Mucosa of descending colon (tissue), 3 donors: ENCODE data around the gene PGS1. TPM values are rescaled to one million over a fixed set of nuclear protein-coding genes. Genes with fewer than 3 reads are reported as not detected.
A peak's percentile ranks its signal among the peaks of the same experiment; 100 is the strongest.

Source experiments
- ATAC-seq: fragments of 200-7000 bp; cut with Tn5 transposase; one replicate; pipeline ENCODE4 v1.9.1; 2020; ENCODE audit warnings: mild to moderate bottlenecking, moderate library complexity
- DNase-seq, 3 donors: peaks; one replicate each; pipeline ENCODE4 v3.0.0-alpha.2; 2020
- H3K36me3 ChIP-seq: fragments of 200-600 bp; one replicate; pipeline ENCODE4 v1.8.0; 2021; ENCODE audit warnings: low read depth, mild to moderate bottlenecking
- H3K4me1 ChIP-seq: fragments of 200-600 bp; one replicate; pipeline ENCODE4 v1.8.0; 2021; ENCODE audit warnings: low read depth, mild to moderate bottlenecking
- H3K4me3 ChIP-seq: fragments of 200-600 bp; one replicate; pipeline ENCODE4 v1.8.0; 2021; ENCODE audit warnings: mild to moderate bottlenecking
- H3K9me3 ChIP-seq: fragments of 200-600 bp; one replicate; pipeline ENCODE4 v1.8.0; 2021; ENCODE audit warnings: mild to moderate bottlenecking
- intact Hi-C, 2 donors: fragments of 100-400 bp; cut with DNase I in 1 of 2; cut with micrococcal nuclease in 1 of 2; formaldehyde crosslinking; loops; one replicate each; pipeline versions ENCODE4 v1.11.0 to v1.11.1; 2022; cut with DNase I, micrococcal nuclease
- total RNA-seq, 3 donors: library from RNA; stranded (reverse); fragmentation: NEBNext Ultra II Directional in 2 of 3; extraction: Animal tissue kit (Norgen Biotek cat#: 25700) in 2 of 3; gene quantifications; one replicate each; pipeline versions ENCODE4 v1.2.1 to v1.2.4, GENCODE V29; 2021 to 2023
- TF ChIP-seq, protein P1 (sequence below): fragments of 200-600 bp; IDR thresholded peaks from one replicate; pipeline ENCODE4 v1.8.0; 2022; ENCODE audit warnings: antibody characterized with exemption, mild to moderate bottlenecking
- donor health status: DM: no; HTN: no; CAD: no; lungs with moderate emphysema.
- donor health status: DM: no; HTN: no; CAD: no.
- donor health status: DM: no; HTN: yes; CAD: no.

Gene PGS1
- total RNA-seq, 3 donors from 2014 or later: 36.2 to 54.3 (median 48.8) TPM

DNA sequence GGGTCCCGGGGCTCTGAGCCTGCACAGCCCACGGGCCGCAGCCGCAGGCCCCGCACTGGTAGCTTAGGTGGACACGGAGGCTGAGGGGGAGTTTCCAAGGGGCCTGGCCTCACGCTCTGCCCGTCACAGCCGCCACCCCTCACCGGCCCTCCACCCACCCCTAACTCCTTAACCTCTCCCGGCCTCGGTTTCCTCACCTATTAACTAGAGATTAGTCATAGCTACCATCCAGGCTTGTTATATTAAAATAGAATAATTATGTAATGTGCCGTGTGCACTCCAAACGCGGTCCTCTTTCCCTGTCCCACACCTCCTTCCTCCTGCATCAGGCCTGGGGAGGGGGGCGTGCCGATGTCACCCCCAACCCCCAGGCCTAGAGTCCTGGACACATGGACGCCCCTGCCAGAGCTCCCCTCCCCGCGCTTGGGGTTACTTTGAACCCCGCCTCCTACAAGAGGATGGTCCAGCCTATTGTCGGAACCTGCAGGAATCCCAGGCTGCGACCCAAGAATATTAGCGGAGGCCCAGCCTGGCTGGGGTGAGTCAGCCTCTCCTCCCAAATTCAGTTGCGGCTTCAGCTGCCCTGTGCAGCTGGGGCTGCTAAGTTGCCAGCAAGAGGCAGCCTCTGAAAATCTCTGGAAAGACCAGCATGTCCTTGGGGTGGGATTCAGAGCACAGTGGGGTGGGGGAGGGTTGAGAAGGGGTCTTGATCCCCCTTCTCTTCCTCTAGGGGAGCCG is 35.8 kb upstream of the PGS1 start:
- no peaks in the 10 kb centered on the region for H3K36me3 ChIP-seq
- peaks cover 23% of the 10 kb centered on the region for H3K4me1 ChIP-seq
- H3K4me3 ChIP-seq: no peak overlapping the region
- H3K9me3 ChIP-seq: no peaks in the 10 kb centered on the region
- ATAC-seq (peak; percentile 6), DNase-seq (peak in 2 of 3 donors; percentile 59 to 78)
- intact Hi-C loops: no loop called here
- TF ChIP-seq, protein P1, sequence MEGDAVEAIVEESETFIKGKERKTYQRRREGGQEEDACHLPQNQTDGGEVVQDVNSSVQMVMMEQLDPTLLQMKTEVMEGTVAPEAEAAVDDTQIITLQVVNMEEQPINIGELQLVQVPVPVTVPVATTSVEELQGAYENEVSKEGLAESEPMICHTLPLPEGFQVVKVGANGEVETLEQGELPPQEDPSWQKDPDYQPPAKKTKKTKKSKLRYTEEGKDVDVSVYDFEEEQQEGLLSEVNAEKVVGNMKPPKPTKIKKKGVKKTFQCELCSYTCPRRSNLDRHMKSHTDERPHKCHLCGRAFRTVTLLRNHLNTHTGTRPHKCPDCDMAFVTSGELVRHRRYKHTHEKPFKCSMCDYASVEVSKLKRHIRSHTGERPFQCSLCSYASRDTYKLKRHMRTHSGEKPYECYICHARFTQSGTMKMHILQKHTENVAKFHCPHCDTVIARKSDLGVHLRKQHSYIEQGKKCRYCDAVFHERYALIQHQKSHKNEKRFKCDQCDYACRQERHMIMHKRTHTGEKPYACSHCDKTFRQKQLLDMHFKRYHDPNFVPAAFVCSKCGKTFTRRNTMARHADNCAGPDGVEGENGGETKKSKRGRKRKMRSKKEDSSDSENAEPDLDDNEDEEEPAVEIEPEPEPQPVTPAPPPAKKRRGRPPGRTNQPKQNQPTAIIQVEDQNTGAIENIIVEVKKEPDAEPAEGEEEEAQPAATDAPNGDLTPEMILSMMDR: no peak

DNA sequence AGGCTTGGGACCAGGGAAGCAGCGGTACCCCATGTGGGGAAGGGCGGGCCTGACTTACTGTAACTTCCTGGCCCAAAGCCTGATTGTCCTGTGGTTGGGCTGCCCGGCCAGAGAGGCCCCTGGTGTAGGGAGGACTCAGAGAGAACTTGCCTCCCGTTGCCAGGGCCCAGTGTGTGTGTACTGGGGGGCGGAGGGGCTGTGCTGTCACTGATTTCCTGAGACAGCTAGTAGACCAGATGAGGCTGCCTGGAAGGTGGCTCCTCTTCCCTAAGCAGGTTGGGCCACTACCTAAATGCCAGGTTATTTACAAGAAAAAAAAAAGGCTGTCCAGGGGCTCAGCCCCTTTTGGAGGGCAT is 35.3 kb upstream of the PGS1 start:
- TF ChIP-seq, protein P1: no peak
- DNase-seq: peak; percentile 63 to 86 (median 65)
- peak; percentile 9 for ATAC-seq
- H3K4me1 ChIP-seq: peaks cover 23% of the 10 kb centered on the region
- no peak overlapping the region for H3K4me3 ChIP-seq
- no peaks in the 10 kb centered on the region for H3K36me3 ChIP-seq
- intact Hi-C loops: no loop called here
- no peaks in the 10 kb centered on the region for H3K9me3 ChIP-seq

DNA sequence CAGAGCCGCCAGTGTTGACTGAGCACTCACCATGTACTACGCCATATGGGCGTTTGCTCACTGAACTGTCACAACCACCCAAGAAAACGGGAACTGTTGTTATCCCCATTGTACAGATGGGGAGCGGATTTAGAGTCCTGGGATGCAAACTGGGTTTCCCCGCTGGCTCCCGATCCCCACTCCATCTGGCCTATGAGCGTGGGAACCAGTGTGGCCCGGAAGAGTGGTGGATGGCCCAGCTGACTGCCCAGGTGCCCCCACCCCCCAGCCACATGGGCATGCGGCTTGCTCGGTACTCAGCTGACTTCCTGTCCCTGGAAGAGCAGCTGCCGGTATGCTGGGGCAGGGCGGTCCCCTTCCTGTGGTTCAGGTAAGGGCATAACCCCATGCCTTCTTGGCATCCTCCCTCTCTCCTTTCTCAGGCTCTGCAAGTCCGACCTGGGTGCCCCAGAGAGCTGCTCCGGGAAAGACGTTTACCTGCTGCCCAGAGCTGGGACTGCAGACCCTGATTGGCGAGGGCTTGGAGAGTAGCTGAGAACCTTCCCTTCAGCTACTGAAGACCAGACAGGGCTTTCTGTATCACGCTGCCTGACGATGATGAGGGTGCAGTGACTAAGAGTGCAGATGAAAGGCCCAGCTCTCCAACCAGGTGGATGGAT is 34.8 kb upstream of the PGS1 start:
- H3K4me3 ChIP-seq: no peak overlapping the region
- no peaks in the 10 kb centered on the region for H3K36me3 ChIP-seq
- TF ChIP-seq, protein P1: no peak
- DNase-seq: peak; percentile 59 to 93 (median 70)
- H3K9me3 ChIP-seq: no peaks in the 10 kb centered on the region
- ATAC-seq: peak; percentile 41
- H3K4me1 ChIP-seq: peaks cover 23% of the 10 kb centered on the region
- intact Hi-C loops: no loop called here

DNA sequence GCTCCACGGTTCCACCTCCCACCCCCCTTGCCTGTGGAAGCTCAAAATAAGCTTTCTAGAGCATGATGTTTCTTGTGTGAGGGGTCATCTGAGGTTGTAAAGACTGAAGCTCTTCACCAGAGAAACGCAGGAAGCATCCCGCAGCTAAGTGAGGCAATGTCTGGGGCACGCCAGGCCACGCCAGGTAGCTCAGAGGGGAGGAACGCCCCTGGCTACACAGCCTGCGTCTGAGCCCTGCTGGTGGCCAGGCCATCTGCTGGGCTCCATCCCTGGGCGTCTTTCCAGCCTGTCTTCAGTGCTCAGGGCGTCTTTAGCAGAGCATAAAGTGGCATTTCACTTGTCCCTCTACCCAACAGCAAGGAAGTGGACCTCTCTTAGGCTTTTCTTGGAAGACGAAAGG is 33.8 kb upstream of the PGS1 start:
- ATAC-seq: no peak
- no peaks in the 10 kb centered on the region for H3K36me3 ChIP-seq
- H3K4me1 ChIP-seq: peaks cover 23% of the 10 kb centered on the region
- no peak for DNase-seq
- H3K4me3 ChIP-seq: no peak overlapping the region
- TF ChIP-seq, protein P1: no peak
- intact Hi-C loops: no loop called here
- H3K9me3 ChIP-seq: no peaks in the 10 kb centered on the region

DNA sequence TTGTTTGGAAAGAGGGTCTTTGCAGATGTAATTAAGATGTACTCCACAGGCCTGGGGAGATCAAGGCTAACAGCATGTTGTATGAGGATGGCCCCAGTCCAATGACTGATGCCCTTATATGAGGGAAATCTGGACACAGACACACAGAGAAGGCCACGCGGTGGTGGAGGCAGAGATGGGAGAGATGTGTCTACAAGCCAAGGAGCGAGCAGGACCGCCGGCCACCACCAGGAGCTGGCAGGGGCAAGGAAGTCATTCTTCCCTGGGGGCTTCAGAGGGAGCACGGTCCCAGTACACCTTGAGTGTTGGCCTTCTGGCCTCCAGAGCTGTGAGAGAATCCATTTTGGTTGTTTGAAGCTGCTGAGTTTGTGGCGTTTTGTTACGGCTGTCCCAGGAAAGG is 33.3 kb upstream of the PGS1 start:
- intact Hi-C loops: no loop called here
- no peak overlapping the region for H3K4me3 ChIP-seq

More for the DNA sequence above, 33.3 kb upstream of the PGS1 start:
- H3K4me1 ChIP-seq: peaks cover 23% of the 10 kb centered on the region
- DNase-seq (no peak), ATAC-seq (no peak)
- TF ChIP-seq, protein P1: no peak
- no peaks in the 10 kb centered on the region for H3K9me3 ChIP-seq
- no peaks in the 10 kb centered on the region for H3K36me3 ChIP-seq
